BJ (cell line): Measurements from ENCODE around the gene IRF3. TPM values are rescaled to one million over a fixed set of nuclear protein-coding genes. Genes with fewer than 3 reads are reported as not detected.

Experiments
- CTCF ChIA-PET: fragments of 350-600 bp; formaldehyde crosslinking; extraction: SDS; loops from one replicate; lab custom pipeline; 2021; ENCODE audit warnings: antibody characterized with exemption, inconsistent platforms; lab: Yijun Ruan, JAX
- POLR2A ChIA-PET: fragments of 300-600 bp; sonication (Branson Sonifier 250); formaldehyde crosslinking; extraction: SDS; loops from one replicate; lab custom pipeline; 2021; ENCODE audit warnings: antibody characterized with exemption; lab: Charles Lee
- DNase-seq: peaks from one replicate; pipeline ENCODE4 v3.0.0-alpha.2; 2011; ENCODE audit warnings: low read depth
- H3K27me3 ChIP-seq: 2 replicates; pipeline ENCODE4 v1.6.0; 2011; ENCODE audit warnings: low read length; ENCODE audit not compliant: control insufficient read depth, insufficient read depth
- H3K36me3 ChIP-seq: 2 replicates; pipeline ENCODE4 v1.5.1; 2011; ENCODE audit warnings: low read length; ENCODE audit not compliant: control insufficient read depth, insufficient read depth
- H3K4me3 ChIP-seq: 2 replicates; pipeline ENCODE4 v1.5.1; 2011; ENCODE audit warnings: low read depth, mild to moderate bottlenecking, control low read depth, low read length
- polyA plus RNA-seq: library from polyadenylated mRNA; depleted of rRNA; stranded (reverse); fragments of >200 nt; gene quantifications from 2 replicates; pipeline ENCODE4 v1.2.3, GENCODE V29; 2011
- TF ChIP-seq, protein P1 (sequence below): IDR thresholded peaks from 2 replicates; pipeline ENCODE4 v1.5.1; 2011; ENCODE audit warnings: low read depth, mild to moderate bottlenecking, control low read depth, inconsistent platforms, low read length, moderate library complexity; ENCODE audit not compliant: insufficient read depth

IRF3 gene
- polyA plus RNA-seq, 1 experiment, result 68.5 TPM

DNA sequence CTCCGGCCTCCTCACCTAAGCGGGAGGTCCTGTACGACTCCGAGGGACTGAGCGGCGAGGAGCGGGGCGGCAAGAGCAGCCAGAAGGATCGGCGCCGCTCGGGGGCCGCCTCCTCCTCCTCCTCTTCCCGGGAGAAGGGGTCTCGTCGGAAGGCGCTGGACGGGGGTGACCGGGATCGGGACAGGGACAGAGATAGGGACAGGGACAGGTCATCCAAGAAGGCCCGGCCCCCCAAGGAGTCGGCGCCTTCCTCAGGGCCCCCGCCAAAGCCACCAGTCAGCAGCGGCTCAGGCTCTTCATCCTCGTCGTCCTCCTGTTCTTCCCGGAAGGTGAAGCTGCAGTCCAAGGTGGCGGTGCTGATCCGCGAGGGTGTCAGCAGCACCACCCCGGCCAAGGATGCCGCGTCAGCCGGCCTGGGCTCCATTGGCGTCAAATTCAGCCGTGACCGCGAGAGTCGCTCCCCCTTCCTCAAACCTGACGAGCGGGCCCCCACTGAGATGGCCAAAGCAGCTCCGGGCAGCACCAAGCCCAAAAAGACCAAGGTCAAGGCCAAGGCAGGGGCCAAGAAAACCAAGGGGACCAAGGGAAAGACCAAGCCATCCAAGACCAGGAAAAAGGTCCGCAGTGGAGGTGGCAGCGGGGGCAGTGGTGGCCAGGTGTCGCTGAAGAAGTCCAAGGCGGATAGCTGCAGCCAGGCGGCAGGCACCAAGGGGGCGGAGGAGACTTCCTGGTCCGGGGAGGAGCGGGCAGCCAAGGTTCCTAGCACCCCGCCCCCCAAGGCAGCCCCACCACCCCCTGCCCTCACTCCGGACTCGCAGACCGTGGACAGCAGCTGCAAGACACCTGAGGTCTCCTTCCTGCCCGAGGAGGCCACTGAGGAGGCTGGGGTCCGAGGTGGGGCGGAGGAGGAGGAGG, 12.8 kb downstream of the IRF3 start:
- H3K4me3 ChIP-seq, result no peak overlapping the region
- H3K27me3 ChIP-seq, result no peaks in the 10 kb centered on the region
- TF ChIP-seq, protein P1, sequence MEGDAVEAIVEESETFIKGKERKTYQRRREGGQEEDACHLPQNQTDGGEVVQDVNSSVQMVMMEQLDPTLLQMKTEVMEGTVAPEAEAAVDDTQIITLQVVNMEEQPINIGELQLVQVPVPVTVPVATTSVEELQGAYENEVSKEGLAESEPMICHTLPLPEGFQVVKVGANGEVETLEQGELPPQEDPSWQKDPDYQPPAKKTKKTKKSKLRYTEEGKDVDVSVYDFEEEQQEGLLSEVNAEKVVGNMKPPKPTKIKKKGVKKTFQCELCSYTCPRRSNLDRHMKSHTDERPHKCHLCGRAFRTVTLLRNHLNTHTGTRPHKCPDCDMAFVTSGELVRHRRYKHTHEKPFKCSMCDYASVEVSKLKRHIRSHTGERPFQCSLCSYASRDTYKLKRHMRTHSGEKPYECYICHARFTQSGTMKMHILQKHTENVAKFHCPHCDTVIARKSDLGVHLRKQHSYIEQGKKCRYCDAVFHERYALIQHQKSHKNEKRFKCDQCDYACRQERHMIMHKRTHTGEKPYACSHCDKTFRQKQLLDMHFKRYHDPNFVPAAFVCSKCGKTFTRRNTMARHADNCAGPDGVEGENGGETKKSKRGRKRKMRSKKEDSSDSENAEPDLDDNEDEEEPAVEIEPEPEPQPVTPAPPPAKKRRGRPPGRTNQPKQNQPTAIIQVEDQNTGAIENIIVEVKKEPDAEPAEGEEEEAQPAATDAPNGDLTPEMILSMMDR, result no peak
- ChIA-PET CTCF (no interaction called here), POLR2A (no interaction called here)
- DNase-seq, result no peak
- peaks cover 49% of the 10 kb centered on the region for H3K36me3 ChIP-seq

- no peak for DNase-seq
- Histone ChIP-seq H3K36me3 (peaks cover 50% of the 10 kb centered on the region), H3K4me3 (no peak overlapping the region), H3K27me3 (no peaks in the 10 kb centered on the region)
- ChIA-PET POLR2A (no interaction called here), CTCF (no interaction called here)
- TF ChIP-seq, protein P1, result no peak
These were observed 13.7 kb downstream of the IRF3 start for GRCh38 chr19:49651820-49652550.

- no peaks in the 10 kb centered on the region for H3K27me3 ChIP-seq
- CTCF ChIA-PET, result no interaction called here
- peaks cover 49% of the 10 kb centered on the region for H3K36me3 ChIP-seq
- no peak overlapping the region for H3K4me3 ChIP-seq
- POLR2A ChIA-PET, result no interaction called here
- TF ChIP-seq, protein P1, result no peak
- no peak for DNase-seq
These were observed 14.4 kb downstream of the IRF3 start for GRCh38 chr19:49651029-49651819.

- peaks cover 30% of the 10 kb centered on the region for H3K36me3 ChIP-seq
- ChIA-PET CTCF (interaction anchor here (1.6 kb wide), 1 partner anchor 17 kb away, joined by 5 read pairs; no protein-coding TSS in a partner anchor), POLR2A (no interaction called here)
- no peak for DNase-seq
- H3K4me3 ChIP-seq, result no peak overlapping the region
- no peaks in the 10 kb centered on the region for H3K27me3 ChIP-seq
- TF ChIP-seq, protein P1, result no peak
These were observed 19.1 kb downstream of the IRF3 start for GRCh38 chr19:49646586-49646985.

DNA sequence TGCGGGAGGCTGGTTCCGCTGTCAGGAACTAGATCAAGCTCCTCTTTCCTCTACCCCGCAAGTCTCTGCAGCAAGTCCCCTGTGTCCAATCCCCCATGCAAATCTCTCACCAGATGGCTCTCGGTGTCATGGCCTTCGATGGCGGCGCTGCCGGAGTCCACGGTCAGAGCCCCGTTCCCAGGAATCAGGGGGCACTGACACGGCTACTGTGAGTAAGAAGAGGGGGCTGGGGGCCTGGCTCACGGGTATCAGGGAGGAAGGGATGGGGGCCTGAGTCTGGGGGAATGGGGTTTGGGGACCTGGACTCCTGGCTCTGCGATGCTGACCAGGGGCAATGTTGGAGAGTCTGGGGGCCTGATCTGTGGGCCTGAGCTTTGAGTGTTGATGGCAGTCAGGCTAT, 19.7 kb downstream of the IRF3 start:
- H3K27me3 ChIP-seq, result no peaks in the 10 kb centered on the region
- TF ChIP-seq, protein P1, result no peak
- peaks cover 28% of the 10 kb centered on the region for H3K36me3 ChIP-seq
- no peak overlapping the region for H3K4me3 ChIP-seq
- CTCF ChIA-PET, result interaction anchor here (1.1 to 1.3 kb wide), 2 partner anchors 26 to 35 kb away, joined by 3 read pairs; no protein-coding TSS in a partner anchor
- POLR2A ChIA-PET, result no interaction called here
- no peak for DNase-seq
